ENCODE results near the gene ADAM15. TPM values are rescaled to one million over a fixed set of nuclear protein-coding genes. Genes with fewer than 3 reads are reported as not detected.

ADAM15 gene
- total RNA-seq, 1 donor from 2014 or later = 15.7 TPM

GRCh38 chr1:155007251-155007828 is 43.8 kb upstream of the ADAM15 start:
- Histone ChIP-seq H3F3A (ENCODE audit: low read depth) (peaks cover 19% of the 10 kb centered on the region), H4K20me1 (ENCODE audit: low read depth) (no peaks in the 10 kb centered on the region), H3K27ac (no peak overlapping the region), H3K4me2 (no peak overlapping the region), H3K79me2 (ENCODE audit: low read depth) (peaks cover 42% of the 10 kb centered on the region), H3K9ac (no peak overlapping the region), H3K4me1 (peaks cover 42% of the 10 kb centered on the region), H2AFZ (replicated peaks) (no peak overlapping the region), H3K27me3 (no peaks in the 10 kb centered on the region), H3K9me3 (ENCODE audit: low read depth) (no peaks in the 10 kb centered on the region), H3K4me3 (no peak overlapping the region), H3K36me3 (no peaks in the 10 kb centered on the region)
- DNase-seq (ENCODE audit: low spot score) = no peak
- H3K9me3 Mint-ChIP-seq = peaks cover 2% of the 10 kb centered on the region
- H3K27ac Mint-ChIP-seq = no peak overlapping the region
- peaks cover 5% of the 10 kb centered on the region for H3K27me3 Mint-ChIP-seq (ENCODE audit: insufficient read depth, low read depth)
- no peak for TF ChIP-seq CTCF (IDR thresholded peaks at IDR 0.05)
- no peak for TF ChIP-seq EZH2phosphoT487 (IDR thresholded peaks at IDR 0.05)
- TF ChIP-seq EZH2 (IDR thresholded peaks at IDR 0.05) = no peak
- H3K4me1 Mint-ChIP-seq = peaks cover 23% of the 10 kb centered on the region
- H3K4me3 Mint-ChIP-seq = no peak overlapping the region
- H3K36me3 Mint-ChIP-seq = no peaks in the 10 kb centered on the region

GRCh38 chr1:155008015-155008941 is 42.8 kb upstream of the ADAM15 start:
- Histone ChIP-seq H3F3A (ENCODE audit: low read depth) (peaks cover 22% of the 10 kb centered on the region), H3K27ac (no peak overlapping the region), H3K4me1 (peaks cover 47% of the 10 kb centered on the region), H3K9ac (no peak overlapping the region), H3K36me3 (no peaks in the 10 kb centered on the region), H3K4me2 (peak overlapping the region; percentile 65), H3K9me3 (ENCODE audit: low read depth) (no peaks in the 10 kb centered on the region), H2AFZ (replicated peaks) (no peak overlapping the region), H4K20me1 (ENCODE audit: low read depth) (no peaks in the 10 kb centered on the region), H3K79me2 (ENCODE audit: low read depth) (peaks cover 45% of the 10 kb centered on the region), H3K27me3 (no peaks in the 10 kb centered on the region), H3K4me3 (no peak overlapping the region)
- no peak overlapping the region for H3K4me3 Mint-ChIP-seq
- H3K36me3 Mint-ChIP-seq = no peaks in the 10 kb centered on the region
- H3K4me1 Mint-ChIP-seq = peaks cover 32% of the 10 kb centered on the region
- H3K9me3 Mint-ChIP-seq = peaks cover 2% of the 10 kb centered on the region
- H3K27me3 Mint-ChIP-seq (ENCODE audit: insufficient read depth, low read depth) = peaks cover 2% of the 10 kb centered on the region
- no peak overlapping the region for H3K27ac Mint-ChIP-seq
- DNase-seq (ENCODE audit: low spot score) = no peak
- TF ChIP-seq EZH2phosphoT487 (IDR thresholded peaks at IDR 0.05) (no peak), EZH2 (IDR thresholded peaks at IDR 0.05) (no peak), CTCF (IDR thresholded peaks at IDR 0.05) (no peak)

- Mint-ChIP-seq H3K9me3 (peaks cover 2% of the 10 kb centered on the region), H3K36me3 (no peaks in the 10 kb centered on the region), H3K27me3 (ENCODE audit: insufficient read depth, low read depth) (peaks cover 2% of the 10 kb centered on the region), H3K4me3 (no peak overlapping the region), H3K27ac (no peak overlapping the region), H3K4me1 (peaks cover 25% of the 10 kb centered on the region)
- Histone ChIP-seq H4K20me1 (ENCODE audit: low read depth) (no peaks in the 10 kb centered on the region), H3K9me3 (ENCODE audit: low read depth) (no peaks in the 10 kb centered on the region), H3K27ac (no peak overlapping the region), H2AFZ (replicated peaks) (no peak overlapping the region), H3K36me3 (no peaks in the 10 kb centered on the region), H3K9ac (no peak overlapping the region), H3K4me3 (no peak overlapping the region), H3K4me1 (peaks cover 40% of the 10 kb centered on the region), H3K4me2 (peak overlapping the region; percentile 65), H3K27me3 (no peaks in the 10 kb centered on the region), H3K79me2 (ENCODE audit: low read depth) (peaks cover 37% of the 10 kb centered on the region), H3F3A (ENCODE audit: low read depth) (peaks cover 21% of the 10 kb centered on the region)
- no peak for DNase-seq (ENCODE audit: low spot score)
- TF ChIP-seq CTCF (IDR thresholded peaks at IDR 0.05) (no peak), EZH2phosphoT487 (IDR thresholded peaks at IDR 0.05) (no peak), EZH2 (IDR thresholded peaks at IDR 0.05) (no peak)
Observed at GRCh38 chr1:155009221-155009711, 41.9 kb upstream of the ADAM15 start.

Measured in neural progenitor cell (in vitro differentiated cells).